Choroid plexus epithelial cell (primary cell): ENCODE results near the gene IL17B.

ENCODE experiments used
- DNase-seq: peaks from one replicate; pipeline ENCODE4 v3.0.0-alpha.2; 2010; ENCODE audit warnings: low read depth
- H3K4me3 ChIP-seq: 2 replicates; pipeline ENCODE4 v1.5.1; 2011; ENCODE audit warnings: low read depth, mild to moderate bottlenecking, control low read depth, low read length, moderate library complexity
- TF ChIP-seq, protein P1 (sequence below): conservative IDR thresholded peaks from 2 replicates; pipeline ENCODE4 v1.5.1; 2011; ENCODE audit warnings: low read depth, mild to moderate bottlenecking, control low read depth, inconsistent platforms, low read length, moderate library complexity

Gene IL17B

DNA sequence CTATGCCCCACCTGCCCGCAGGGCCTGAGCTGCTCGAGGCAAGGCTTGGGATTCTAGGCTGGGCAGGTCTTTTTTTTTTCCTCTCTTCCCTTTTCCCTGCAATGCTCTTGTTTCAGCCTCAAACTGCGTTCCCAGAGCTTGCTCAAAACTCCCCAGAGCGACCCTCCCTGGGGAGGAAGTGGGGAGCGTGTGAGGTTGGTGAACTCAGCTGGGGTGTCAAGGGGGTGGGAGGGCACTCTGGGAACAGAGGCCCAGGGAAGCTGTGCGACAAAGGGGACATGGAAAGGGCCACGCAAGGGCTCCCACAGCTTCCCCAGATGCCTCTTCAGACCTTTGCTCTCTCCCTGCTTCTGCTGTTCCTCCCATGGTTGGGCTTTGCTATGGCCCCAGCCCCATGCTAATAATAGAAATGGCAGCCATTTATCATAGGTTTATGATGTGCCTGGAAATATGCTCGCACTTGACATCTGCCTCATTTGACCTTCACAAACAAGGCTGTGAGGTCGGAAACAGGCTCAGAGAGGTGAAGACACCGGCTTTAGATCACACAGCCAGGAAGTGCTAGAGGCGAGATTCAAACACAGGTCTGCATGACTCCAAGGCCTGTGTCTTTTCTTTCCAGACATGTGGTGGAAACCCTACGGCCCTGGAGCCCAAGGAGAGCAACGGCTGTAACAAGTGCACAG is 40.9 kb upstream of the IL17B start:
- TF ChIP-seq, protein P1, sequence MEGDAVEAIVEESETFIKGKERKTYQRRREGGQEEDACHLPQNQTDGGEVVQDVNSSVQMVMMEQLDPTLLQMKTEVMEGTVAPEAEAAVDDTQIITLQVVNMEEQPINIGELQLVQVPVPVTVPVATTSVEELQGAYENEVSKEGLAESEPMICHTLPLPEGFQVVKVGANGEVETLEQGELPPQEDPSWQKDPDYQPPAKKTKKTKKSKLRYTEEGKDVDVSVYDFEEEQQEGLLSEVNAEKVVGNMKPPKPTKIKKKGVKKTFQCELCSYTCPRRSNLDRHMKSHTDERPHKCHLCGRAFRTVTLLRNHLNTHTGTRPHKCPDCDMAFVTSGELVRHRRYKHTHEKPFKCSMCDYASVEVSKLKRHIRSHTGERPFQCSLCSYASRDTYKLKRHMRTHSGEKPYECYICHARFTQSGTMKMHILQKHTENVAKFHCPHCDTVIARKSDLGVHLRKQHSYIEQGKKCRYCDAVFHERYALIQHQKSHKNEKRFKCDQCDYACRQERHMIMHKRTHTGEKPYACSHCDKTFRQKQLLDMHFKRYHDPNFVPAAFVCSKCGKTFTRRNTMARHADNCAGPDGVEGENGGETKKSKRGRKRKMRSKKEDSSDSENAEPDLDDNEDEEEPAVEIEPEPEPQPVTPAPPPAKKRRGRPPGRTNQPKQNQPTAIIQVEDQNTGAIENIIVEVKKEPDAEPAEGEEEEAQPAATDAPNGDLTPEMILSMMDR: no peak
- DNase-seq: peak; percentile 74

DNA sequence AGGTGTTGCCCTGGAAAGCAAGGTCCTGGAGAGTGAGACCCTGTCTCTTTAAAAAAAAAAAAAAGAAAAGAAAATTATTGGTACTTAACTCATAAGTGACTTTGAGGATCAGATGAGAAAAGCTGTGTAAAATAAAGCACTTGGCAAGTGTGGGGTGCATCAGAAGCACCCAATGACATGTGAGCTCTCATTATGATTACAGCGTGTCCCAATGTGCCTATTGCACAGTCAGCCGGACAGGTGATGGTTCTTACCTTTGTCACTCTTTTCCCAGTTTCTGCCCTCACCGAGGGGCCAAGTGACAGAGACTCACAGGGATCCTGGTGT is 40.4 kb upstream of the IL17B start:
- TF ChIP-seq, protein P1: no peak

More for the DNA sequence above, 40.9 kb upstream of the IL17B start:
- no peak overlapping the region for H3K4me3 ChIP-seq

DNA sequence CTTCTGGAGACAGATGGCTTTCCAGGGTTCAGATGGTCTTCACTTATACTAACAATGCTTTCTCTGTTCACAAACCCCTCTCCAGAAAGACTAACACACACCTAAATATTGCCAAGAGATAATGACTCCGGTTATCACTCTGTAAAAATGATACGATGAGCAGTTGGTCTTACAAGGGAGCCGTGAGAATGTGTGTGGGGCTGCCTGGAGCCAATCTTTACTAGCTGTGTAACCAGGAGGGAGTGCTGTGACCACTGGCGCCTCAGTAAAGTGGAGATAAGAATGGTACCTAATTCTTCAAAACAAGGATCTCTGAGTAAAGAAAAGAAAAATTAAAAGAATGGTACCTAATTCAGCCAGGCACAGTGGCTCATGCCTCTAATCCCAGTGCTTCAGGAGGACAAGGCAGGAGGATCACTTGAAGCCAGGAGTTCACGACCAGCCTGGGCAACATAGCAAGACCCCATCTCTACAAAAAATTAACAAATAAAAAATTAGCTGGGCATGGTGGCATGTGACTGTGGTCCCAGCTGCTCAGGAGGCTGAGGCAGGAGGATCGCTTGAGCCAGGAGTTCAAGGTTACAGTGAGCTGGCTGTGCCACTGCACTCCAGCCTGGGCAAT is 39.9 kb upstream of the IL17B start:
- no peak for DNase-seq
- no peak overlapping the region for H3K4me3 ChIP-seq
- TF ChIP-seq, protein P1: no peak

More for the DNA sequence above, 40.4 kb upstream of the IL17B start:
- H3K4me3 ChIP-seq: no peak overlapping the region
- DNase-seq: no peak

DNA sequence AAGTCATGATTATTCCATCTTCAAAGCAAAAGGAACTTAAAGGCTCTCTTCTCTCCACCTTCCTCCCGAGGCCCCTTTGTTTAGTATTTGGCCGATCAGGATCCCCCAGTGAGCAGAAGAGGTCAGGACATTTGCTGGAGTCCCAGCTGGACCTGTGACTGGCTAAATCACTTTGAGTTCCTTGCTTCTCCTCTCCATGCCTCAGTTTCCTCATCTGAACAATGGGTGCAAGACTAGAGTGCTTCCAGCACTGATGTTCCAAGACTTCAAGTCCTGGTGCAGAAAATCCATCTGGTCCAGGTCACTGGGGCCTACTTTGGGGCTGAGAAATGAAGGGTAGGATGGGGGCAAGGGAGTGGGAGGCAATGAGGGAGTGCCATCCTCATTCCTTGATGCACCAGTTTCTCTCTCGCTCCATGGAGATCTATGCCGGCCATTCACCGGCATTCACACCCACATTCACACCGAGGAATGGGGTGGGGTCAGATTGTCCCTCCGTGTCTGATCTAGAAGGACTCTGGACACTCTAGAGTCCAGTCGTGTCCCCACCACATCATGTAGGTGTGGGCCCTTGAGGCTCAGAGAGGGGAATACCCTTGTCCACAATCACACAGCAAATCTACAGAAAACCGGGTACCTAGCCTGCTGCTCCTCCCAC is 38.7 kb upstream of the IL17B start:
- TF ChIP-seq, protein P1: no peak
- no peak overlapping the region for H3K4me3 ChIP-seq
- no peak for DNase-seq

DNA sequence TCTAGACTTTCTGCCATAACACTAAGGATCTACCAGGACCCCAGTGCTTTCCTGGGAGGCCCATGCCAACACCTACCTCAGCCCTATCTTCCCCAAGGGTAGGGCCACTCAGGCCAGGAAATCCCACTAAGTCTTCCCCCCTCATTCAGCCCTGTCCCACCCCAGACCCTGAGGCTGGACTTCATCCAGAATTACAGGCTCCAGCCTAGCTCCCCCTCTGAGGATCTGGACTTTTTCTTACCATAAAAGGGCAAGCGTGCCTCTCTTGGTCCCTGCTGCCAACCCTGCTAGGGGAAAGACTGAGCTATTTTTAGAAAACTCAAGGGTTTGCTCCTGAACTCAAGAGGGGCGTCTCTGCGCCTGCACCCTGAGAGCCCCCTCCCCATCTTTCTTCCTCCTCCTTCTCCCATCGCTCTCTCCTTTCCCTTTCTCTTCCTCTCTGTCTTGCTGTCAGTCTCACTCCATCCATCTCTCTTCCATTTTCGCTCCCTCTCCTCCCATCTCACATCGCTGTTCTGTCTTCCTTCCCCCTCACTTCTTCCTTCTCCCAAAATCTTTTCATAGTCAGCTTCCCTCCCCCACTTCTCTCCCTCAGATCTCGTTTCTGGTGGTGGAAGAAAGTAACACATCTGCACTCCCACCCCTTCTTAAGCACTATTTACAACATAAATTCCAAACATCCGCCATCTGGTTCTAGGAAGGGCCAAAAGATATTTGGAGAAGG is 38.1 kb upstream of the IL17B start:
- H3K4me3 ChIP-seq: no peak overlapping the region
- TF ChIP-seq, protein P1: no peak

DNA sequence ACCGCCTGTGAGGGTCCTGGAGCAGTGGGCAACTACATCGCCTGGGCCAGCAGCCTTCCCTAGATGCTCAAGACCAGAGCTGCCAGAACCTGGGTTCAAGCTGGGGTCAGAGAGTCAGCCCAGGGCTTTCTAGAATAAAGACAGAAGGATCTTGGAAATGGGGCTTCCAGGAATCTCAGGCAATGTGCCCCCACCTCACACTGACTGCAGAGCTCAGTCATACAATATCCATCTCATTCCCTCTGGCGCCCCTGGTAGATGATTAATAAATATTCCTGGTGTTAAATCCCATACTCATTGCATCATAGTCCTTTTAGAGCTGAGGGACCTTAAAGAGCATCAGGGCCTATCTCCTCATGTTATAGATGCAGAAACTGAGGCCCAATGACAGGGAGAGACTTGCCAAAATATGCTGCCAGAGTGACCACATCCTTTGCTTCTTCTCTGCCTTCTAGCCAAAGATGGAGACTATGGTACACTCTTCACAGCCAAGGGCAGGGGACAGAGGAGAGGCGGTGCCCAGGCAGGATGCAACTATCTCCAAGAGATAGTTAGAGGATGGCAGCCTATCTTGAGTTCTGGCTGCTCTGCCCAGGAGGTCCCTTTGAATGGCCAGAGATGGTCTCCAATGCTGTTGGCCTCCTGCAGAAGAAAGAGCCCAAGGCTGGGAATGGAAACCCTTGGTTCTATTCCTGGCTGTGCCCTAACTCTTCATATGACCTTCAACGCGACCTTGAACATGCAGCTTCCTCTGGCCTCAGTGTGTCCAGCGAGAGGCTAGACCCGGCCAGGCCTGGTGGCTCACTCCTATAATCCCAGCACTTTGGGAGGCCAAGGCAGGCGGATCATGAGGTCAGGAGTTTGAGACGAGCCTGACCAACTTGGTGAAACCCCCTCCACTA is 36.2 kb upstream of the IL17B start:
- no peak for DNase-seq
- H3K4me3 ChIP-seq: no peak overlapping the region
- TF ChIP-seq, protein P1: no peak

More for the DNA sequence above, 38.1 kb upstream of the IL17B start:
- DNase-seq: peak; percentile 58
